ENCODE results near the gene CAV3.
"Not testable (repeated sequence)": the region's sequence is repeated elsewhere in the genome, so short reads cannot be mapped to it uniquely, and the experiment has no call there.

Gene CAV3

GRCh38 chr3:8733332-8734094, at the start of gene CAV3:
Gene CAV3, plus strand, starts transcription at chr3:8733802. Its CDS starts 75 bp downstream, at chr3:8733877.
- DNase-seq: no peak

GRCh38 chr3:8684992-8685391, 48.6 kb upstream of the CAV3 start:
- DNase-seq: not testable (repeated sequence)

- not testable (repeated sequence) for DNase-seq
Measured at GRCh38 chr3:8691295-8691694, 42.3 kb upstream of the CAV3 start.

GRCh38 chr3:8702560-8702959, 31.0 kb upstream of the CAV3 start:
- DNase-seq: no peak

GRCh38 chr3:8705575-8705974, 28.0 kb upstream of the CAV3 start:
- no peak for DNase-seq

- no peak for DNase-seq
Measured at GRCh38 chr3:8709287-8709686, 24.3 kb upstream of the CAV3 start.

GRCh38 chr3:8709801-8710507, 23.6 kb upstream of the CAV3 start:
- DNase-seq: no peak

- no peak for DNase-seq
Measured at GRCh38 chr3:8712045-8712907, 21.3 kb upstream of the CAV3 start.

GRCh38 chr3:8712908-8713255, 20.7 kb upstream of the CAV3 start:
- no peak for DNase-seq

- peak; percentile 2 for DNase-seq
Measured at GRCh38 chr3:8713901-8714759, 19.5 kb upstream of the CAV3 start.

- not testable (repeated sequence) for DNase-seq
Measured at GRCh38 chr3:8715757-8716156, 17.8 kb upstream of the CAV3 start.

- no peak for DNase-seq
Measured at GRCh38 chr3:8722808-8723207, 10.8 kb upstream of the CAV3 start.

GRCh38 chr3:8723612-8724011, 10.0 kb upstream of the CAV3 start:
- DNase-seq: no peak

- DNase-seq: no peak
Measured at GRCh38 chr3:8724108-8724752, 9.4 kb upstream of the CAV3 start.

GRCh38 chr3:8727605-8728512, 5.7 kb upstream of the CAV3 start:
- no peak for DNase-seq

- DNase-seq: no peak
Measured at GRCh38 chr3:8729479-8729878, 4.1 kb upstream of the CAV3 start.

- DNase-seq: no peak
Measured at GRCh38 chr3:8730656-8731055, 2.9 kb upstream of the CAV3 start.

GRCh38 chr3:8732413-8732812, 1.2 kb upstream of the CAV3 start:
- no peak for DNase-seq

- no peak for DNase-seq
Measured at GRCh38 chr3:8734137-8734878, 706 bp downstream of the CAV3 start.

GRCh38 chr3:8734908-8735307, 1.3 kb downstream of the CAV3 start:
- DNase-seq: no peak

Measured in activated CD4-positive, alpha-beta T cell treated with anti-CD3 and anti-CD28 coated beads, Interleukin-10, Interleukin-2, amounts not matched to agents 100 ng/mL and 50 ng/mL, durations not matched to agents 16 hours and 8 hours (primary cell).